GM12878 (cell line): ENCODE measurements around the gene KCNIP3.

Source experiments
- CEBPB ChIP-seq, 2 experiments: fragments of 150-350 bp in 1 of 2; IDR thresholded peaks; 2 replicates each; pipeline ENCODE4 v1.6.1; 2012 to 2014; ENCODE audit warnings: low read depth in 2 of 2, low read length in 2 of 2, borderline replicate concordance in 1 of 2, inconsistent platforms in 1 of 2
- EP300 ChIP-seq, 2 experiments: fragments of 150-350 bp in 1 of 2; IDR thresholded peaks; 2 replicates each; pipeline ENCODE4 v1.6.1; 2011 to 2012; ENCODE audit warnings: low read depth in 2 of 2, low read length in 2 of 2, borderline replicate concordance in 1 of 2, improper control_type of control experiment in 1 of 2, inconsistent platforms in 1 of 2; ENCODE audit not compliant: control insufficient read depth in 1 of 2
- JUNB ChIP-seq: IDR thresholded peaks from 2 replicates; pipeline ENCODE4 v1.6.1; 2016; ENCODE audit warnings: antibody characterized with exemption, mild to moderate bottlenecking
- MXI1 ChIP-seq: fragments of 150-350 bp; IDR thresholded peaks from 2 replicates; pipeline ENCODE4 v1.6.1; 2011; ENCODE audit warnings: low read depth, mild to moderate bottlenecking, inconsistent platforms, low read length, improper control_type of control experiment
- POLR2A ChIP-seq: IDR thresholded peaks from 2 replicates; pipeline ENCODE4 v1.6.1; 2011; ENCODE audit warnings: low read depth, mild to moderate bottlenecking, low read length
- POLR2AphosphoS5 ChIP-seq: IDR thresholded peaks from 2 replicates; pipeline ENCODE4 v1.6.1; 2011; ENCODE audit warnings: mild to moderate bottlenecking, low read length, inconsistent platforms
- SREBF1 ChIP-seq: IDR thresholded peaks from 2 replicates; pipeline ENCODE4 v1.6.1; 2012; ENCODE audit warnings: mild to moderate bottlenecking, low read length
- ZNF687 ChIP-seq: fragments of 450-650 bp; IDR thresholded peaks from 2 replicates; pipeline ENCODE4 v1.6.1; 2017; ENCODE audit warnings: mild to moderate bottlenecking, moderate library complexity
- TF ChIP-seq, protein P1 (sequence below), 3 experiments: IDR thresholded peaks in 2 of 3; conservative IDR thresholded peaks in 1 of 3; 2 replicates each; pipeline ENCODE4 v1.5.1; 2011; ENCODE audit warnings: low read depth in 3 of 3, low read length in 3 of 3, mild to moderate bottlenecking in 3 of 3, control low read depth in 2 of 3, moderate library complexity in 2 of 3, inconsistent platforms in 1 of 3, mixed read lengths in 1 of 3; ENCODE audit not compliant: control insufficient read depth in 2 of 3, insufficient read depth in 1 of 3; ENCODE audit errors: extremely low read depth in 1 of 3
- TF ChIP-seq, protein P2 (sequence below): IDR thresholded peaks from 2 replicates; pipeline ENCODE4 v1.6.1; 2011; ENCODE audit warnings: borderline replicate concordance, low read depth, mild to moderate bottlenecking, moderate library complexity, mixed read lengths, low read length; ENCODE audit not compliant: insufficient read depth; ENCODE audit errors: extremely low read length

GRCh38 chr2:95320344-95320712 is 23.2 kb downstream of the KCNIP3 start:
- TF ChIP-seq POLR2AphosphoS5 (no peak), MXI1 (no peak), JUNB (no peak), CEBPB (IDR thresholded peaks at IDR 0.05; ENCODE audit: borderline replicate concordance in 1 of 2, low read depth in 2 of 2, low read length in 2 of 2) (no peak), SREBF1 (no peak), POLR2A (no peak), EP300 (IDR thresholded peaks at IDR 0.05; ENCODE audit: borderline replicate concordance in 1 of 2, control insufficient read depth in 1 of 2, low read depth in 2 of 2, low read length in 2 of 2) (no peak), ZNF687 (no peak)
- TF ChIP-seq, protein P1, sequence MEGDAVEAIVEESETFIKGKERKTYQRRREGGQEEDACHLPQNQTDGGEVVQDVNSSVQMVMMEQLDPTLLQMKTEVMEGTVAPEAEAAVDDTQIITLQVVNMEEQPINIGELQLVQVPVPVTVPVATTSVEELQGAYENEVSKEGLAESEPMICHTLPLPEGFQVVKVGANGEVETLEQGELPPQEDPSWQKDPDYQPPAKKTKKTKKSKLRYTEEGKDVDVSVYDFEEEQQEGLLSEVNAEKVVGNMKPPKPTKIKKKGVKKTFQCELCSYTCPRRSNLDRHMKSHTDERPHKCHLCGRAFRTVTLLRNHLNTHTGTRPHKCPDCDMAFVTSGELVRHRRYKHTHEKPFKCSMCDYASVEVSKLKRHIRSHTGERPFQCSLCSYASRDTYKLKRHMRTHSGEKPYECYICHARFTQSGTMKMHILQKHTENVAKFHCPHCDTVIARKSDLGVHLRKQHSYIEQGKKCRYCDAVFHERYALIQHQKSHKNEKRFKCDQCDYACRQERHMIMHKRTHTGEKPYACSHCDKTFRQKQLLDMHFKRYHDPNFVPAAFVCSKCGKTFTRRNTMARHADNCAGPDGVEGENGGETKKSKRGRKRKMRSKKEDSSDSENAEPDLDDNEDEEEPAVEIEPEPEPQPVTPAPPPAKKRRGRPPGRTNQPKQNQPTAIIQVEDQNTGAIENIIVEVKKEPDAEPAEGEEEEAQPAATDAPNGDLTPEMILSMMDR (IDR thresholded peaks at IDR 0.05 in 2 of 3, conservative IDR thresholded peaks at IDR 0.05 in 1 of 3; ENCODE audit: control insufficient read depth in 2 of 3, extremely low read depth in 1 of 3, insufficient read depth in 1 of 3, low read depth in 3 of 3, low read length in 3 of 3) = no peak
- TF ChIP-seq, protein P2, sequence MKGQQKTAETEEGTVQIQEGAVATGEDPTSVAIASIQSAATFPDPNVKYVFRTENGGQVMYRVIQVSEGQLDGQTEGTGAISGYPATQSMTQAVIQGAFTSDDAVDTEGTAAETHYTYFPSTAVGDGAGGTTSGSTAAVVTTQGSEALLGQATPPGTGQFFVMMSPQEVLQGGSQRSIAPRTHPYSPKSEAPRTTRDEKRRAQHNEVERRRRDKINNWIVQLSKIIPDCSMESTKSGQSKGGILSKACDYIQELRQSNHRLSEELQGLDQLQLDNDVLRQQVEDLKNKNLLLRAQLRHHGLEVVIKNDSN = no peak
